ENCODE data around the gene GJC2. TPM values are rescaled to one million over a fixed set of nuclear protein-coding genes. Genes with fewer than 3 reads are reported as not detected.

Gene GJC2
- total RNA-seq, 1 donor from 2014 or later: 2.6 TPM

Other genes starting within 250 kb of the GJC2 start
- 1.3 TPM for gene WNT9A, start 202.0 kb upstream of the GJC2 start, total RNA-seq
- not detected for gene WNT3A, start 142.9 kb upstream of the GJC2 start, total RNA-seq
- gene ARF1, start 67.2 kb upstream of the GJC2 start, total RNA-seq: 352 TPM
- 5.6 TPM for gene C1orf35, start 46.6 kb upstream of the GJC2 start, total RNA-seq
- 38.9 TPM for gene MRPL55, start 40.6 kb upstream of the GJC2 start, total RNA-seq
- gene GUK1, start 9.7 kb upstream of the GJC2 start, total RNA-seq: 220 TPM
- gene IBA57, start 15.9 kb downstream of the GJC2 start, total RNA-seq: 7.5 TPM
- 3.7 TPM for gene OBSCN, start 58.1 kb downstream of the GJC2 start, total RNA-seq

Measured in mesenteric fat pad (tissue), 1 donor.